Natural killer cell (primary cell): Measurements from ENCODE around the gene PRPF6. TPM values are rescaled to one million over a fixed set of nuclear protein-coding genes. Genes with fewer than 3 reads are reported as not detected.

Experiments
- ATAC-seq, 3 donors: fragments of 150-1000 bp in 2 of 3; fragments of 200-7000 bp in 1 of 3; cut with Tn5 transposase; 1 replicate in 1 of 3; 2 replicates in 2 of 3; pipeline ENCODE4 v1.10.0; 2021; ENCODE audit warnings: mild to moderate bottlenecking in 2 of 3, moderate library complexity in 2 of 3
- DNase-seq, 2 donors: peaks; one replicate each; pipeline versions ENCODE4 v3.0.0 to v3.0.0-alpha.2; 2013 to 2021; ENCODE audit warnings: mixed read lengths in 1 of 2
- H3K27ac ChIP-seq: one replicate; pipeline ENCODE4 v1.5.1; 2013; ENCODE audit warnings: mild to moderate bottlenecking, low read length
- H3K27me3 ChIP-seq: one replicate; pipeline ENCODE4 v1.6.1; 2013; ENCODE audit warnings: low read length; ENCODE audit not compliant: control insufficient read depth, insufficient read depth
- H3K36me3 ChIP-seq: one replicate; pipeline ENCODE4 v1.6.1; 2013; ENCODE audit warnings: low read length; ENCODE audit not compliant: control insufficient read depth, insufficient read depth
- H3K4me1 ChIP-seq: one replicate; pipeline ENCODE4 v1.6.1; 2013; ENCODE audit warnings: low read length; ENCODE audit not compliant: control insufficient read depth, insufficient read depth
- H3K4me3 ChIP-seq: one replicate; pipeline ENCODE4 v1.5.1; 2013; ENCODE audit warnings: low read length
- H3K9me3 ChIP-seq: one replicate; pipeline ENCODE4 v1.6.1; 2013; ENCODE audit warnings: low read length; ENCODE audit not compliant: control insufficient read depth, insufficient read depth
- H3K27ac Mint-ChIP-seq, 2 donors: one replicate each; pipeline ENCODE4 v1.8.0; 2022; ENCODE audit warnings: mild to moderate bottlenecking in 2 of 2, mixed read lengths in 2 of 2, moderate library complexity in 1 of 2
- H3K27me3 Mint-ChIP-seq, 2 donors: one replicate each; pipeline ENCODE4 v1.8.0; 2022; ENCODE audit warnings: low read depth in 2 of 2, mixed read lengths in 2 of 2
- H3K36me3 Mint-ChIP-seq: one replicate; pipeline ENCODE4 v1.8.0; 2022; ENCODE audit warnings: mixed read lengths
- H3K4me1 Mint-ChIP-seq, 2 donors: one replicate each; pipeline ENCODE4 v1.8.0; 2022; ENCODE audit warnings: mixed read lengths in 2 of 2
- H3K4me3 Mint-ChIP-seq: one replicate; pipeline ENCODE4 v1.8.0; 2022; ENCODE audit warnings: mild to moderate bottlenecking, moderate library complexity, mixed read lengths
- H3K9me3 Mint-ChIP-seq, 2 donors: one replicate each; pipeline ENCODE4 v1.8.0; 2022; ENCODE audit warnings: mixed read lengths in 2 of 2
- WGBS: methylation state at CpG from one replicate; pipeline ENCODE4 v1.1.7; 2013; ENCODE audit warnings: missing lambda C conversion rate; ENCODE audit not compliant: insufficient coverage; 5-methylcytosine and 5-hydroxymethylcytosine counted together
- intact Hi-C: fragments of 100-400 bp; cut with micrococcal nuclease; formaldehyde crosslinking; loops from one replicate; pipeline ENCODE4 v1.14.2; 2022
- total RNA-seq, 4 donors: library from RNA; stranded (reverse); fragments of 120-200 nt in 1 of 4; gene quantifications; one replicate each; pipeline versions ENCODE4 v1.2.3 to v1.2.4, GENCODE V29; 2013 to 2022
- TF ChIP-seq, protein P1 (sequence below): fragments of 200-600 bp; IDR thresholded peaks from one replicate; pipeline ENCODE4 v1.8.0; 2022; ENCODE audit warnings: antibody characterized with exemption

PRPF6 gene
- total RNA-seq, 3 donors from 2014 or later (not counting 1 experiment from before 2014, with no cell fraction given): 52.7 to 63.0 (median 55.0) TPM

DNA sequence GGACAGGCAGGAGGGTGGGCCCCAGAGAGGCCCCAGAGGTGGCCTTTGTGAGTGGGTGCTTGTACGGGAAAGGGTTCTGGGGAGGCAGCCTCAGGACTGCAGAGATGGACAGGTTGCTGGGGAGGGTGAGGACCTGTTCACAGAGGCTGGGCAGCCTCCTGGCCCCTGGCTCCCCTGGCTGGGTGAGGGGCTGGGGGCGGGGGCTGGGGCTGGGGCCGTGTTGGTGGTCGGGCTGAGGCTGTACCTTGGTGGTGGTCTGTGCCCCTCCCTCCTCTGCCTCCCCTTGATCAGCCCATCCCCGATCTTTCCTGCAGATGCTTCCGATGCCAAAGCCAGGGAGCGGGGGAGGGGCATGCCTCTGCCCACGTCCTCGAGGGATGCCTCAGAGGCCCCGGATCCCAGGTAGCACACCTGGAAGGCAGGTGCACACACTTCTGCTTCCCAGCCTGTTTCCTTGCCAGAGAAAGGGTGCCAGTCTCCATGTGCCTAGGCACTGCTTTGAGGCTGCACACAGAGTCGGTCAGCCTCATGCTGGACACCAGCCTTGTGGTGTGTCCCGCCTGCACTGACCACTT lies 86.9 kb downstream of the PRPF6 start:
- H3K4me3 Mint-ChIP-seq: peak overlapping the region; percentile 21
- no peaks in the 10 kb centered on the region for H3K27me3 Mint-ChIP-seq

DNA sequence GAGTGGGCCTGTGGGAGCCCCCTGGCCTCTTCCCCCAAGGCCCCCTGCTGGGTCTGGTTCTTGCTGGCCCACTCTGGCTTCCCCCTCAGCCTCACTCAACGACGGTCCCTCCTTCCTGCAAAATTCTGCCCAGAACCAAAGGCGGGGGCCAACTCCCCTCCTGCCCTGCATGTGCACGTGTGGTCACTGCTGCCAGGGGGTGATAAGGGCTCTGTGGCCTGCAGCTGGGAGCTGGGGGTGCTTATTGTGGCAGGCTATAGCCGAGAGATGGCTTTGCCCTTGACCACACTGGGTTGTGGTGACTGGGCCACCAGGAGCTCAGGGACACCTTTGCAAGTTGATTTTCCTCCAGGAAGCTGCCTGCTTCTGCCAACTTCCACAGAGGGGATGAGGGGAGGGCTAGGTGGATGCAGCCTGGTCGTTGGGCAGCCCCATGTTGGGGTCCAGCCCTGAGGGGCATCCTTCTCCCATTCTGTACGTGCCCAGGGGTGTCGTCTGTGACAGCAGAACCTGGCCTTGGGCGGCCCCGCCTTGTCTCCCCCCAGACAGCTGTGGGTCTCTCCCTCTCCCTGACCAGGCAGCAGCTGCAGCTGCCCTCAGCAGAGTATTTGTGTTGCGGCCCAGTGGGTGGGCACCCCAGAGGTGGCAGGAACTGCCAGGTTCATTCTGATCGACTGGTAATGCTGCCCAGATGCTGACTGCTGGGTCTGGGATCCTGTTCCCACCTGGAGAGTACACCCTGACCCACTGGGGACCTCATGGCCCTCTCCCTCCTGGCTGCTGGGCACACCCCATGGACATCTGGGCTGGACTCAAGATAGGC lies 87.7 kb downstream of the PRPF6 start:
- no peak overlapping the region for H3K4me3 Mint-ChIP-seq
- H3K9me3 Mint-ChIP-seq: no peaks in the 10 kb centered on the region
- no peak for DNase-seq
- Histone ChIP-seq H3K36me3 (peaks cover 19% of the 10 kb centered on the region), H3K27ac (no peak overlapping the region), H3K4me3 (no peak overlapping the region), H3K4me1 (peaks cover 65% of the 10 kb centered on the region), H3K9me3 (no peaks in the 10 kb centered on the region), H3K27me3 (no peaks in the 10 kb centered on the region)
- 60% methylated on average over 12 of the region's 12 CpGs for WGBS
- TF ChIP-seq, protein P1, sequence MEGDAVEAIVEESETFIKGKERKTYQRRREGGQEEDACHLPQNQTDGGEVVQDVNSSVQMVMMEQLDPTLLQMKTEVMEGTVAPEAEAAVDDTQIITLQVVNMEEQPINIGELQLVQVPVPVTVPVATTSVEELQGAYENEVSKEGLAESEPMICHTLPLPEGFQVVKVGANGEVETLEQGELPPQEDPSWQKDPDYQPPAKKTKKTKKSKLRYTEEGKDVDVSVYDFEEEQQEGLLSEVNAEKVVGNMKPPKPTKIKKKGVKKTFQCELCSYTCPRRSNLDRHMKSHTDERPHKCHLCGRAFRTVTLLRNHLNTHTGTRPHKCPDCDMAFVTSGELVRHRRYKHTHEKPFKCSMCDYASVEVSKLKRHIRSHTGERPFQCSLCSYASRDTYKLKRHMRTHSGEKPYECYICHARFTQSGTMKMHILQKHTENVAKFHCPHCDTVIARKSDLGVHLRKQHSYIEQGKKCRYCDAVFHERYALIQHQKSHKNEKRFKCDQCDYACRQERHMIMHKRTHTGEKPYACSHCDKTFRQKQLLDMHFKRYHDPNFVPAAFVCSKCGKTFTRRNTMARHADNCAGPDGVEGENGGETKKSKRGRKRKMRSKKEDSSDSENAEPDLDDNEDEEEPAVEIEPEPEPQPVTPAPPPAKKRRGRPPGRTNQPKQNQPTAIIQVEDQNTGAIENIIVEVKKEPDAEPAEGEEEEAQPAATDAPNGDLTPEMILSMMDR: no peak
- intact Hi-C loops: no loop called here
- peaks cover 29 to 59% of the 10 kb centered on the region in 2 donors for H3K4me1 Mint-ChIP-seq
- no peak overlapping the region for H3K27ac Mint-ChIP-seq
- H3K27me3 Mint-ChIP-seq: no peaks in the 10 kb centered on the region
- no peak for ATAC-seq
- H3K36me3 Mint-ChIP-seq: no peaks in the 10 kb centered on the region

More for the DNA sequence above, 86.9 kb downstream of the PRPF6 start:
- ATAC-seq (no peak), DNase-seq (no peak)
- Mint-ChIP-seq H3K4me1 (peaks cover 30 to 64% of the 10 kb centered on the region in 2 donors), H3K36me3 (no peaks in the 10 kb centered on the region), H3K27ac (peak overlapping the region in 1 of 2 donors; percentile 87), H3K9me3 (no peaks in the 10 kb centered on the region)
- intact Hi-C loops: no loop called here
- no peaks in the 10 kb centered on the region for H3K27me3 ChIP-seq
- no peak overlapping the region for H3K4me3 ChIP-seq
- 69% methylated on average over 12 of the region's 12 CpGs for WGBS
- peaks cover 70% of the 10 kb centered on the region for H3K4me1 ChIP-seq
- peaks cover 11% of the 10 kb centered on the region for H3K36me3 ChIP-seq
- TF ChIP-seq, protein P1: no peak
- H3K27ac ChIP-seq: no peak overlapping the region
- no peaks in the 10 kb centered on the region for H3K9me3 ChIP-seq

DNA sequence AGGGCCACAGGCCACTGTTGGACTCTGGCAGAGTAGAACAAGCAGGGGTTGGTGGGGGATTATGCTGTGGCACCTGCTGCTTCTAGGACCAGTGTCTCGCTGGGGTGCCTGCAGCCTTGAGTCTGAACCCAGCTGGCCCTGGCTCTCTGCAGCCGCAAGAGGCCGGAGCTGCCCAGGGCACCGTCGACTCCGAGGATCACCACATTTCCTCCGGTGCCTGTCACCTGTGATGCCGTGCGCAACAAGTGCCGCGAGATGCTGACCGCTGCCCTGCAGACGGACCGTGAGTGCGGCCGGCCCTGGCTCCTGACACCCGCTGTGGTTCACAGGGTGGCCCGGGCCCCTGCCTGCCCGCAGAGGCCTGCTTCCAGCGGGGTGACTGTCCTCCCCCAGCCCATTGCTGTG lies 88.3 kb downstream of the PRPF6 start:
- peaks cover 59% of the 10 kb centered on the region for H3K4me1 ChIP-seq
- TF ChIP-seq, protein P1: no peak
- no peak for DNase-seq
- no peaks in the 10 kb centered on the region for H3K27me3 ChIP-seq
- 88% methylated on average over 20 of the region's 20 CpGs for WGBS
- no peaks in the 10 kb centered on the region for H3K9me3 ChIP-seq
- H3K27ac Mint-ChIP-seq: no peak overlapping the region
- H3K4me3 ChIP-seq: no peak overlapping the region
- H3K4me1 Mint-ChIP-seq: peaks cover 23 to 53% of the 10 kb centered on the region in 2 donors
- no peak overlapping the region for H3K27ac ChIP-seq
- H3K27me3 Mint-ChIP-seq: no peaks in the 10 kb centered on the region
- H3K36me3 ChIP-seq: peaks cover 25% of the 10 kb centered on the region
- no peaks in the 10 kb centered on the region for H3K36me3 Mint-ChIP-seq
- no peaks in the 10 kb centered on the region for H3K9me3 Mint-ChIP-seq
- intact Hi-C loops: no loop called here
- H3K4me3 Mint-ChIP-seq: no peak overlapping the region
- ATAC-seq: no peak
